LHCN-M2 (cell line): ENCODE results near the gene HECTD2. TPM values are rescaled to one million over a fixed set of nuclear protein-coding genes. Genes with fewer than 3 reads are reported as not detected.

Experiments
- total RNA-seq: library from RNA; depleted of rRNA; stranded (reverse); fragments of >200 nt; gene quantifications from 2 replicates; pipeline ENCODE4 v1.2.3, GENCODE V29; 2014; rRNA removed

HECTD2 gene
- total RNA-seq, 1 experiment from 2014 or later = 21.4 TPM

Other genes with a start within 250 kb of the HECTD2 start
- gene PCGF5, start 189.7 kb upstream of the HECTD2 start, total RNA-seq = 21.0 and 27.1 TPM in 2 replicates
- 74.9 and 101 TPM in 2 replicates for gene PPP1R3C, start 222.7 kb downstream of the HECTD2 start, total RNA-seq